OCI-LY3 (cell line): ENCODE data around the gene CADPS.

Experiments used
- H2AFZ ChIP-seq: fragments of 200-600, 300-600 bp; shearing (Covaris generic); 2 replicates; pipeline ENCODE4 v1.6.0; 2014; ENCODE audit warnings: antibody characterized with exemption, low read depth, low read length
- H3K27ac ChIP-seq: fragments of 200-600, 300-600 bp; sonication (generic); 2 replicates; pipeline ENCODE4 v1.5.1; 2014; ENCODE audit warnings: mild to moderate bottlenecking, low read length, moderate library complexity, mixed read lengths
- H3K27me3 ChIP-seq: fragments of 200-600, 300-600 bp; sonication (generic); 2 replicates; pipeline ENCODE4 v1.6.1; 2014; ENCODE audit warnings: low read depth, low read length, mixed read lengths
- H3K36me3 ChIP-seq: fragments of 200-600, 300-600 bp; sonication (generic); replicated peaks from 2 replicates; pipeline ENCODE3; 2014; ENCODE audit warnings: low read depth, low read length, mixed read lengths
- H3K4me1 ChIP-seq: fragments of 300-600, 200-600 bp; sonication (generic); 2 replicates; pipeline ENCODE4 v1.6.1; 2014; ENCODE audit warnings: low read length, mixed read lengths
- H3K4me2 ChIP-seq: fragments of 200-600, 300-600 bp; sonication (generic); 2 replicates; pipeline ENCODE4 v1.6.1; 2014; ENCODE audit warnings: low read length, mixed read lengths
- H3K4me3 ChIP-seq: fragments of 300-600, 200-600 bp; sonication (generic); 2 replicates; pipeline ENCODE4 v1.5.1; 2014; ENCODE audit warnings: antibody characterized with exemption, mild to moderate bottlenecking, low read length, moderate library complexity
- H3K79me2 ChIP-seq: fragments of 300-600, 200-600 bp; shearing (Covaris generic); 2 replicates; pipeline ENCODE4 v1.6.1; 2014; ENCODE audit warnings: mild to moderate bottlenecking, low read length, mixed read lengths
- H3K9ac ChIP-seq: fragments of 300-600, 200-600 bp; shearing (Covaris generic); 2 replicates; pipeline ENCODE4 v1.6.0; 2014; ENCODE audit warnings: mild to moderate bottlenecking, low read length, moderate library complexity
- H3K9me3 ChIP-seq: fragments of 200-600, 300-600 bp; shearing (Covaris generic); 2 replicates; pipeline ENCODE4 v1.6.1; 2014; ENCODE audit warnings: low read length, mixed read lengths; ENCODE audit not compliant: insufficient read depth
- H4K20me1 ChIP-seq: fragments of 200-600, 300-600 bp; sonication (generic); 2 replicates; pipeline ENCODE4 v1.6.1; 2016; ENCODE audit warnings: low read length, mixed read lengths; ENCODE audit not compliant: insufficient read depth
- CTCF ChIP-seq: fragments of 200-600, 300-600 bp; sonication (generic); IDR thresholded peaks from 2 replicates; pipeline ENCODE4 v1.5.1; 2014; ENCODE audit warnings: antibody characterized with exemption, low read length, low read depth
- EZH2phosphoT487 ChIP-seq: fragments of 200-600 bp; shearing (Covaris generic); IDR thresholded peaks from 2 replicates; pipeline ENCODE4 v1.6.1; 2018; ENCODE audit warnings: antibody characterized with exemption, mixed run types, low read depth

The CADPS gene

GRCh38 chr3:62873761-62874710 is 1.2 kb downstream of the CADPS start:
- H3K9ac ChIP-seq = no peak overlapping the region
- no peak overlapping the region for H3K27ac ChIP-seq
- TF ChIP-seq CTCF = no peak
- no peak for TF ChIP-seq EZH2phosphoT487

GRCh38 chr3:62873451-62873760 is 1.8 kb downstream of the CADPS start:
- Histone ChIP-seq H2AFZ (no peak overlapping the region), H3K27ac (no peak overlapping the region), H3K4me3 (no peak overlapping the region)

More at GRCh38 chr3:62873761-62874710, 1.2 kb downstream of the CADPS start:
- Histone ChIP-seq H3K9me3 (no peaks in the 10 kb centered on the region), H3K36me3 (no peaks in the 10 kb centered on the region), H3K4me3 (no peak overlapping the region), H3K4me1 (no peaks in the 10 kb centered on the region), H3K27me3 (no peaks in the 10 kb centered on the region), H4K20me1 (no peaks in the 10 kb centered on the region), H3K79me2 (no peaks in the 10 kb centered on the region), H3K4me2 (no peak overlapping the region), H2AFZ (no peak overlapping the region)

GRCh38 chr3:62872318-62872717 is 2.9 kb downstream of the CADPS start:
- H3K79me2 ChIP-seq = no peaks in the 10 kb centered on the region
- H3K4me2 ChIP-seq = no peak overlapping the region
- TF ChIP-seq CTCF = no peak
- TF ChIP-seq EZH2phosphoT487 = no peak
- H3K4me3 ChIP-seq = no peak overlapping the region
- H2AFZ ChIP-seq = no peak overlapping the region
- no peaks in the 10 kb centered on the region for H3K9me3 ChIP-seq
- no peak overlapping the region for H3K27ac ChIP-seq
- H4K20me1 ChIP-seq = no peaks in the 10 kb centered on the region
- no peaks in the 10 kb centered on the region for H3K4me1 ChIP-seq
- no peak overlapping the region for H3K9ac ChIP-seq
- no peaks in the 10 kb centered on the region for H3K36me3 ChIP-seq
- no peaks in the 10 kb centered on the region for H3K27me3 ChIP-seq

More at GRCh38 chr3:62873451-62873760, 1.8 kb downstream of the CADPS start:
- Histone ChIP-seq H3K36me3 (no peaks in the 10 kb centered on the region), H3K79me2 (no peaks in the 10 kb centered on the region), H3K9ac (no peak overlapping the region), H3K27me3 (no peaks in the 10 kb centered on the region), H3K4me1 (no peaks in the 10 kb centered on the region), H3K9me3 (no peaks in the 10 kb centered on the region), H4K20me1 (no peaks in the 10 kb centered on the region), H3K4me2 (no peak overlapping the region)
- TF ChIP-seq EZH2phosphoT487 (no peak), CTCF (no peak)

GRCh38 chr3:62870321-62870720 is 4.9 kb downstream of the CADPS start:
- Histone ChIP-seq H4K20me1 (no peaks in the 10 kb centered on the region), H3K9me3 (no peaks in the 10 kb centered on the region), H3K9ac (no peak overlapping the region), H3K27ac (no peak overlapping the region), H3K79me2 (no peaks in the 10 kb centered on the region), H3K4me2 (no peak overlapping the region), H3K27me3 (no peaks in the 10 kb centered on the region), H3K36me3 (no peaks in the 10 kb centered on the region), H2AFZ (no peak overlapping the region), H3K4me3 (no peak overlapping the region), H3K4me1 (no peaks in the 10 kb centered on the region)
- no peak for TF ChIP-seq CTCF
